GM23338 (cell line): Measurements from ENCODE around the gene PRMT3. TPM values are rescaled to one million over a fixed set of nuclear protein-coding genes. Genes with fewer than 3 reads are reported as not detected.

Experiments
- ATAC-seq: fragments of 200-7000 bp; cut with Tn5 transposase; 3 replicates; pipeline ENCODE4 v1.9.1; 2020
- DNase-seq: peaks from one replicate; pipeline ENCODE4 v3.0.0-alpha.2; 2015; ENCODE audit warnings: low spot score
- H2AFZ ChIP-seq: fragments of 200-600 bp; sonication (generic); 2 replicates; pipeline ENCODE4 v1.8.0; 2016; ENCODE audit warnings: antibody characterized with exemption, mild to moderate bottlenecking, moderate library complexity
- H3F3A ChIP-seq: fragments of 200-600 bp; sonication (generic); replicated peaks from 2 replicates; pipeline ENCODE4 v1.8.0; 2017; ENCODE audit warnings: antibody characterized with exemption, mixed run types, low read depth
- H3K27ac ChIP-seq: fragments of 200-600 bp; sonication (generic); 2 replicates; pipeline ENCODE4 v1.6.1; 2016; ENCODE audit warnings: low read depth
- H3K27me3 ChIP-seq: fragments of 200-600 bp; sonication (generic); 2 replicates; pipeline ENCODE4 v1.8.0; 2016; ENCODE audit warnings: mild to moderate bottlenecking, mixed run types, moderate library complexity; ENCODE audit not compliant: insufficient read depth
- H3K36me3 ChIP-seq: fragments of 200-600 bp; sonication (generic); 2 replicates; pipeline ENCODE4 v1.8.0; 2016; ENCODE audit warnings: mild to moderate bottlenecking; ENCODE audit not compliant: insufficient read depth
- H3K4me1 ChIP-seq: fragments of 200-600 bp; sonication (generic); 2 replicates; pipeline ENCODE4 v1.8.0; 2016; ENCODE audit warnings: mild to moderate bottlenecking, moderate library complexity; ENCODE audit not compliant: insufficient read depth
- H3K4me2 ChIP-seq: fragments of 200-600 bp; sonication (generic); 2 replicates; pipeline ENCODE4 v1.7.1; 2017; ENCODE audit warnings: mixed run types
- H3K4me3 ChIP-seq: fragments of 200-600 bp; sonication (generic); 2 replicates; pipeline ENCODE4 v1.6.1; 2016; ENCODE audit warnings: mixed run types
- H3K79me2 ChIP-seq: fragments of 200-600 bp; sonication (generic); replicated peaks from 2 replicates; pipeline ENCODE4 v1.8.0; 2017; ENCODE audit warnings: mild to moderate bottlenecking; ENCODE audit not compliant: insufficient read depth
- H3K9me2 ChIP-seq: fragments of 200-600 bp; sonication (generic); 2 replicates; pipeline ENCODE4 v1.8.0; 2017; ENCODE audit not compliant: insufficient read depth
- H4K20me1 ChIP-seq: fragments of 200-600 bp; sonication (generic); replicated peaks from 2 replicates; pipeline ENCODE4 v1.8.0; 2017; ENCODE audit warnings: mild to moderate bottlenecking; ENCODE audit not compliant: insufficient read depth
- H3K27ac Mint-ChIP-seq: 2 replicates; pipeline ENCODE4 v1.8.0; 2020; ENCODE audit warnings: inconsistent platforms, mild to moderate bottlenecking, moderate library complexity, mixed read lengths
- H3K27me3 Mint-ChIP-seq: 3 replicates; pipeline ENCODE4 v1.8.0; 2022; ENCODE audit warnings: low read depth, mild to moderate bottlenecking, moderate library complexity, mixed read lengths, inconsistent platforms; ENCODE audit not compliant: insufficient read depth, poor library complexity
- H3K36me3 Mint-ChIP-seq: 3 replicates; pipeline ENCODE4 v1.8.0; 2021; ENCODE audit warnings: low read depth, mild to moderate bottlenecking, inconsistent platforms, moderate library complexity, mixed read lengths
- H3K4me1 Mint-ChIP-seq: 3 replicates; pipeline ENCODE4 v1.8.0; 2020; ENCODE audit warnings: mild to moderate bottlenecking, inconsistent platforms, mixed read lengths
- H3K4me3 Mint-ChIP-seq: 3 replicates; pipeline ENCODE4 v1.8.0; 2021; ENCODE audit warnings: moderate library complexity, mild to moderate bottlenecking, inconsistent platforms, mixed read lengths
- H3K9me3 Mint-ChIP-seq: 3 replicates; pipeline ENCODE4 v1.8.0; 2020; ENCODE audit warnings: moderate library complexity, mild to moderate bottlenecking, inconsistent platforms, mixed read lengths
- CREB1 ChIP-seq: fragments of 250-450 bp; sonication (Bioruptor Pico); IDR thresholded peaks from 2 replicates; pipeline ENCODE4 v1.5.0; 2020; ENCODE audit warnings: low read depth, mild to moderate bottlenecking, moderate library complexity
- CTCF ChIP-seq, 2 experiments: fragments of 200-600 bp in 1 of 2; sonication (generic) in 1 of 2; conservative IDR thresholded peaks; 2 replicates each; pipeline versions ENCODE4 v1.5.1 to v1.6.1; 2016 to 2017; ENCODE audit warnings: antibody characterized with exemption in 2 of 2, low read depth in 2 of 2, mild to moderate bottlenecking in 2 of 2, moderate library complexity in 1 of 2
- ETS1 ChIP-seq: IDR thresholded peaks from 2 replicates; pipeline ENCODE4 v1.6.1; 2016; ENCODE audit warnings: antibody characterized with exemption
- EZH2 ChIP-seq: fragments of 200-600 bp; sonication (generic); IDR thresholded peaks from one replicate; pipeline ENCODE4 v1.8.0; 2017; ENCODE audit warnings: antibody characterized with exemption, mild to moderate bottlenecking, low read depth; ENCODE audit not compliant: unreplicated experiment
- EZH2phosphoT487 ChIP-seq: fragments of 200-600 bp; sonication (generic); IDR thresholded peaks from one replicate; pipeline ENCODE4 v1.8.1; 2018; ENCODE audit warnings: antibody characterized with exemption; ENCODE audit not compliant: unreplicated experiment
- JUNB ChIP-seq: IDR thresholded peaks from one replicate; pipeline ENCODE4 v1.6.1; 2016; ENCODE audit warnings: antibody characterized with exemption; ENCODE audit not compliant: unreplicated experiment
- NANOG ChIP-seq: IDR thresholded peaks from 2 replicates; pipeline ENCODE4 v1.6.1; 2016; ENCODE audit warnings: antibody characterized with exemption, borderline replicate concordance
- POLR2AphosphoS5 ChIP-seq: IDR thresholded peaks from 2 replicates; pipeline ENCODE4 v1.6.1; 2016; ENCODE audit warnings: antibody characterized with exemption, low read depth
- REST ChIP-seq: IDR thresholded peaks from one replicate; pipeline ENCODE4 v1.6.1; 2018; ENCODE audit warnings: antibody characterized with exemption; ENCODE audit not compliant: unreplicated experiment
- STAT1 ChIP-seq: IDR thresholded peaks from one replicate; pipeline ENCODE4 v1.6.1; 2016; ENCODE audit warnings: antibody characterized with exemption; ENCODE audit not compliant: unreplicated experiment
- ZNF114 ChIP-seq: fragments of 250-450 bp; sonication (Bioruptor Pico); IDR thresholded peaks from 2 replicates; pipeline ENCODE4 v1.5.0; 2020; ENCODE audit warnings: mild to moderate bottlenecking, moderate library complexity
- ZNF331 ChIP-seq: fragments of 250-450 bp; sonication (Bioruptor Pico); IDR thresholded peaks from 2 replicates; pipeline ENCODE4 v1.5.0; 2020; ENCODE audit warnings: low read depth, mild to moderate bottlenecking, moderate library complexity
- ZNF462 ChIP-seq: fragments of 250-450 bp; sonication (Bioruptor Pico); IDR thresholded peaks from 2 replicates; pipeline ENCODE4 v1.5.0; 2020; ENCODE audit warnings: mild to moderate bottlenecking, moderate library complexity
- polyA plus RNA-seq: library from polyadenylated mRNA; unstranded; fragments of >200 nt; fragmentation: Nextera tagmentation; extraction: Ambion mirVana; gene quantifications from 2 replicates; pipeline ENCODE4 v1.2.1, GENCODE V29; 2016
- total RNA-seq: library from RNA; depleted of rRNA; stranded (reverse); fragments of >200 nt; shearing (Covaris generic); gene quantifications from 2 replicates; pipeline ENCODE4 v1.2.3, GENCODE V29; 2014

PRMT3 gene
- total and polyA plus RNA-seq, 2 experiments from 2014 or later: 19.0 to 35.0 TPM

- no peak overlapping the region for H2AFZ ChIP-seq
- ATAC-seq: no peak
- H3K27ac Mint-ChIP-seq: no peak overlapping the region
Observed at GRCh38 chr11:20360650-20361049, 26.9 kb upstream of the PRMT3 start.

More at GRCh38 chr11:20360650-20361049, 26.9 kb upstream of the PRMT3 start:
- TF ChIP-seq NANOG: no peak
- no peak for TF ChIP-seq REST
- no peak for TF ChIP-seq ZNF462 (CRISPR knock-in tag)
- no peak for TF ChIP-seq STAT1
- no peak for TF ChIP-seq ZNF114
- no peak for TF ChIP-seq ZNF331 (CRISPR knock-in tag)
- no peak for TF ChIP-seq POLR2AphosphoS5
- TF ChIP-seq EZH2: no peak
- TF ChIP-seq CREB1: no peak
- no peak for TF ChIP-seq ETS1
- no peak for TF ChIP-seq EZH2phosphoT487
- TF ChIP-seq JUNB: no peak
- TF ChIP-seq CTCF (conservative IDR thresholded peaks at IDR 0.05; ENCODE audit: low read depth in 2 of 2): no peak
- Histone ChIP-seq H3K4me1 (peaks cover 12% of the 10 kb centered on the region), H3K4me3 (no peak overlapping the region), H3F3A (no peaks in the 10 kb centered on the region; the same call in 1 of the 2 replicates), H3K79me2 (peaks cover 3% of the 10 kb centered on the region; the same call in 1 of the 2 replicates), H4K20me1 (no peaks in the 10 kb centered on the region), H3K27ac (no peak overlapping the region), H3K36me3 (no peaks in the 10 kb centered on the region), H3K27me3 (peaks cover 30% of the 10 kb centered on the region), H3K9me2 (peaks cover 8% of the 10 kb centered on the region), H3K4me2 (no peak overlapping the region)
- peaks cover 4% of the 10 kb centered on the region; the same call in 1 of the 3 replicates for H3K36me3 Mint-ChIP-seq
- H3K27me3 Mint-ChIP-seq: peaks cover 13% of the 10 kb centered on the region
- DNase-seq: no peak
- H3K9me3 Mint-ChIP-seq: peaks cover 3% of the 10 kb centered on the region; the same call in 2 of the 3 replicates
- H3K4me1 Mint-ChIP-seq: peaks cover 13% of the 10 kb centered on the region; the same call in 2 of the 3 replicates
- no peak overlapping the region for H3K4me3 Mint-ChIP-seq
